ENCODE measurements around the gene BABAM1. TPM values are rescaled to one million over a fixed set of nuclear protein-coding genes. Genes with fewer than 3 reads are reported as not detected.

BABAM1 gene
- polyA plus RNA-seq (ENCODE audit: insufficient read length): 98.8 TPM
- long read RNA-seq, donor 1, transcript BABAM1-201 (9 exons, 1,472 nt): minor isoform, 7 of 57 reads
- long read RNA-seq, donor 1, transcript BABAM1-208 (9 exons, 1,470 nt): major isoform, 28 of 57 reads
- long read RNA-seq, donor 1, partial matches to known transcripts: 18 of 57 reads
- long read RNA-seq, donor 1, other reads (novel, unspliced or antisense): 0 of 57 reads
- long read RNA-seq, donor 2, transcript BABAM1-201 (9 exons, 1,472 nt): minor isoform, 9 of 42 reads
- long read RNA-seq, donor 2, transcript BABAM1-208 (9 exons, 1,470 nt): major isoform, 15 of 42 reads
- long read RNA-seq, donor 2, partial matches to known transcripts: 14 of 42 reads
- long read RNA-seq, donor 2, other reads (novel, unspliced or antisense): 0 of 42 reads
- long read RNA-seq, donor 3, transcript BABAM1-208 (9 exons, 1,470 nt): major isoform, 25 of 33 reads
- long read RNA-seq, donor 3, transcript BABAM1-201 (9 exons, 1,472 nt): minor isoform, 5 of 33 reads
- long read RNA-seq, donor 3, partial matches to known transcripts: 0 of 33 reads
- long read RNA-seq, donor 3, other reads (novel, unspliced or antisense): 0 of 33 reads
- long read RNA-seq, donor 4, partial matches to known transcripts: 0 of 1 reads
- long read RNA-seq, donor 4, other reads (novel, unspliced or antisense): 0 of 1 reads
- long read RNA-seq, donor 5, transcript BABAM1-208 (9 exons, 1,470 nt): major isoform, 58 of 79 reads
- long read RNA-seq, donor 5, partial matches to known transcripts: 12 of 79 reads
- long read RNA-seq, donor 5, other reads (novel, unspliced or antisense): 0 of 79 reads
- long read RNA-seq, donor 6, transcript BABAM1-201 (9 exons, 1,472 nt): minor isoform, 7 of 72 reads
- long read RNA-seq, donor 6, transcript BABAM1-208 (9 exons, 1,470 nt): major isoform, 30 of 72 reads
- long read RNA-seq, donor 6, transcript BABAM1-209 (3 exons, 424 nt): minor isoform, 5 of 72 reads
- long read RNA-seq, donor 6, partial matches to known transcripts: 22 of 72 reads
- long read RNA-seq, donor 6, other reads (novel, unspliced or antisense): 0 of 72 reads
- long read RNA-seq, donor 7, transcript BABAM1-208 (9 exons, 1,470 nt): major isoform, 39 of 56 reads
- long read RNA-seq, donor 7, partial matches to known transcripts: 7 of 56 reads
- long read RNA-seq, donor 7, other reads (novel, unspliced or antisense): 0 of 56 reads
- long read RNA-seq, donor 8, transcript BABAM1-208 (9 exons, 1,470 nt): major isoform, 7 of 9 reads
- long read RNA-seq, donor 8, partial matches to known transcripts: 0 of 9 reads
- long read RNA-seq, donor 8, other reads (novel, unspliced or antisense): 0 of 9 reads

- DNase-seq: peak; percentile 99
These were observed at the start of gene BABAM1 for GRCh38 chr19:17266975-17267788. TSS of gene BABAM1 (plus strand) at chr19:17267443. CDS start at chr19:17268807, 1,364 bp downstream.

- no peak for DNase-seq
These were observed 48.0 kb upstream of the BABAM1 start for GRCh38 chr19:17219286-17219685.

GRCh38 chr19:17220207-17220758 is 47.0 kb upstream of the BABAM1 start:
- no peak for DNase-seq

- DNase-seq: no peak
These were observed 42.2 kb upstream of the BABAM1 start for GRCh38 chr19:17225053-17225452.

- peak; percentile 97 for DNase-seq
These were observed 41.0 kb upstream of the BABAM1 start, which contains the start of gene OCEL1 for GRCh38 chr19:17226002-17226933. TSS of gene OCEL1 (plus strand) at chr19:17226226. CDS start at chr19:17226248, 22 bp downstream.

GRCh38 chr19:17227798-17228367 is 39.4 kb upstream of the BABAM1 start:
- no peak for DNase-seq

- no peak for DNase-seq
These were observed 37.4 kb upstream of the BABAM1 start for GRCh38 chr19:17229890-17230289.

- DNase-seq: no peak
These were observed 35.0 kb upstream of the BABAM1 start for GRCh38 chr19:17232258-17232657.

GRCh38 chr19:17234911-17235299 is 32.3 kb upstream of the BABAM1 start:
- no peak for DNase-seq

GRCh38 chr19:17235300-17235970 is 31.8 kb upstream of the BABAM1 start:
- DNase-seq: no peak

- DNase-seq: no peak
These were observed 31.1 kb upstream of the BABAM1 start for GRCh38 chr19:17235971-17236777.

- no peak for DNase-seq
These were observed 30.3 kb upstream of the BABAM1 start for GRCh38 chr19:17236811-17237543.

GRCh38 chr19:17237747-17238706 is 29.2 kb upstream of the BABAM1 start:
- no peak for DNase-seq

- DNase-seq: no peak
These were observed 27.0 kb upstream of the BABAM1 start for GRCh38 chr19:17240062-17240752.

GRCh38 chr19:17240826-17241399 is 26.3 kb upstream of the BABAM1 start:
- no peak for DNase-seq

All from left kidney (tissue), 8 donors.